Measurements from ENCODE around the gene MAN1A2.

DNA sequence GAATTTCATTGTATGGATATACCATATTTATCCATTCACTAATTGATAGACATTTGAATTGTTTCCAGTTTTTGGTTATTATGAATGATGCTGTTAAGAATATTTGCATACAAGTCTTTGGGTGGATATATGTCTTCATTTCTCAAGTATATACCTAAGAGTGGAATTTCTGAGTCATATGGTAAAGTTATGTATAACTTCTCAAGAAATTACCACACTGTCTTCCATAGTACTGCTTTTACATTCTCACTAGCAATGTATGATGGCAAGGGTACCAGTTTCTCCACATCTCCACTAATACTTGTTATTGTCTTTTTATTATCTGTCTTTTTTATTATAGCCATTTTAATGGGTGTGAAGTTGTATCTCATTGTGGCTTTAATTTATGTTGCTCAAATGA, 164.0 kb downstream of the MAN1A2 start:
- TF ChIP-seq POLR2AphosphoS5 (IDR thresholded peaks at IDR 0.05; ENCODE audit: low read depth, low read length), result no peak
- no peak for TF ChIP-seq CTCF (IDR thresholded peaks at IDR 0.05)
- TF ChIP-seq TCF7L2 (IDR thresholded peaks at IDR 0.05; ENCODE audit: low read depth, low read length), result no peak
- TF ChIP-seq REST (IDR thresholded peaks at IDR 0.05; ENCODE audit: insufficient read depth in 1 of 2, low read depth in 2 of 2, low read length in 1 of 2), result no peak

All from Panc1 (cell line).